COLO829 (cell line): Measurements from ENCODE around the gene NEIL3.
A peak's percentile ranks its signal among the peaks of the same experiment; 100 is the strongest.

Source experiments
- DNase-seq: peaks from one replicate; pipeline ENCODE4 v3.0.0; 2012; ENCODE audit warnings: low spot score

Gene NEIL3

GRCh38 chr4:177309522-177310371 is at the start of gene NEIL3:
NEIL3 (plus strand) TSS chr4:177309874; CDS start chr4:177309954, 80 bp downstream.
- peak; percentile 88 for DNase-seq

GRCh38 chr4:177263818-177264217 is 45.9 kb upstream of the NEIL3 start:
- no peak for DNase-seq

GRCh38 chr4:177264788-177265422 is 44.8 kb upstream of the NEIL3 start:
- peak; percentile 63 for DNase-seq

GRCh38 chr4:177265729-177266128 is 43.9 kb upstream of the NEIL3 start:
- no peak for DNase-seq

- no peak for DNase-seq
These were observed 43.2 kb upstream of the NEIL3 start for GRCh38 chr4:177266506-177266905.

- no peak for DNase-seq
These were observed 41.8 kb upstream of the NEIL3 start for GRCh38 chr4:177267911-177268310.

- no peak for DNase-seq
These were observed 38.6 kb upstream of the NEIL3 start for GRCh38 chr4:177271091-177271490.

GRCh38 chr4:177271915-177272766 is 37.5 kb upstream of the NEIL3 start:
- no peak for DNase-seq

- DNase-seq, result no peak
These were observed 33.7 kb upstream of the NEIL3 start for GRCh38 chr4:177275999-177276398.

- no peak for DNase-seq
These were observed 28.2 kb upstream of the NEIL3 start for GRCh38 chr4:177281351-177281909.

GRCh38 chr4:177282284-177282835 is 27.3 kb upstream of the NEIL3 start:
- no peak for DNase-seq

- no peak for DNase-seq
These were observed 26.5 kb upstream of the NEIL3 start for GRCh38 chr4:177283167-177283566.

- no peak for DNase-seq
These were observed 23.7 kb upstream of the NEIL3 start for GRCh38 chr4:177285953-177286352.

GRCh38 chr4:177287255-177287654 is 22.4 kb upstream of the NEIL3 start:
- no peak for DNase-seq

GRCh38 chr4:177288335-177288734 is 21.3 kb upstream of the NEIL3 start:
- no peak for DNase-seq

- DNase-seq, result no peak
These were observed 18.9 kb upstream of the NEIL3 start for GRCh38 chr4:177290780-177291179.

- DNase-seq, result no peak
These were observed 17.5 kb upstream of the NEIL3 start for GRCh38 chr4:177292171-177292570.

- DNase-seq, result no peak
These were observed 16.3 kb upstream of the NEIL3 start for GRCh38 chr4:177293208-177294033.

GRCh38 chr4:177297785-177298391 is 11.8 kb upstream of the NEIL3 start:
- no peak for DNase-seq

- DNase-seq, result no peak
These were observed 8.5 kb upstream of the NEIL3 start for GRCh38 chr4:177301126-177301639.
